ENCODE results near the gene PDCD7. TPM values are rescaled to one million over a fixed set of nuclear protein-coding genes. Genes with fewer than 3 reads are reported as not detected.

Gene PDCD7, protein sequence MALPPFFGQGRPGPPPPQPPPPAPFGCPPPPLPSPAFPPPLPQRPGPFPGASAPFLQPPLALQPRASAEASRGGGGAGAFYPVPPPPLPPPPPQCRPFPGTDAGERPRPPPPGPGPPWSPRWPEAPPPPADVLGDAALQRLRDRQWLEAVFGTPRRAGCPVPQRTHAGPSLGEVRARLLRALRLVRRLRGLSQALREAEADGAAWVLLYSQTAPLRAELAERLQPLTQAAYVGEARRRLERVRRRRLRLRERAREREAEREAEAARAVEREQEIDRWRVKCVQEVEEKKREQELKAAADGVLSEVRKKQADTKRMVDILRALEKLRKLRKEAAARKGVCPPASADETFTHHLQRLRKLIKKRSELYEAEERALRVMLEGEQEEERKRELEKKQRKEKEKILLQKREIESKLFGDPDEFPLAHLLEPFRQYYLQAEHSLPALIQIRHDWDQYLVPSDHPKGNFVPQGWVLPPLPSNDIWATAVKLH
- total RNA-seq = 15.1 and 26.1 TPM in 2 replicates

DNA sequence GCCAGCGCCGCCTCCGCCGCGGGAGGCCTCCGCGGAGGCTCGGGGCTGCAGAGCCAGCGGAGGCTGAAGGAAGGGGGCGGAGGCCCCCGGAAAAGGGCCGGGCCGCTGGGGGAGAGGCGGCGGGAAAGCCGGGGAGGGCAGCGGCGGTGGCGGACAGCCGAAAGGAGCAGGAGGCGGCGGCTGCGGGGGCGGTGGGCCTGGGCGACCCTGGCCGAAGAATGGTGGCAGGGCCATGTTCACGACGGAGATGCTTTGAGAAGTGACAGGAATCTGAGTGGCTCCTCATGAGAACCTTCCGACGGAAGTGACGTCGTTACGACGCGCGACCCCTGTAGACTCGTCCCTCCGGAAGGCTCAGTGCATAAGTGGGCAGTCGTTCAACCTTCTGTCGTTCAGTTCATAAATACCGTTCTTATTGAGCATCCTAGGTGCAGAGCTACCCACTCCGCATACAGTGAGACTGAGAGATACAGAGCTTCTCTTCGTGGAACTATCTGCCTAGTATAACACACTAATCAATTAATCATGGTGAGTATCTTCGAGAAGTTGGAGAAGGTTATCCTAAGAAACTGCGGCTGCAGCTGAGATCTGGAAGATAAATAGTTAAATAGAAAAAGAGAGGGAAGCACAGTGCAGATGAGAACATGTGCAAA, at the start of gene PDCD7:
TSS of gene PDCD7 (minus strand) at position 261 of the 653 bp plus-strand sequence. CDS start at position 234, 27 bp downstream.

DNA sequence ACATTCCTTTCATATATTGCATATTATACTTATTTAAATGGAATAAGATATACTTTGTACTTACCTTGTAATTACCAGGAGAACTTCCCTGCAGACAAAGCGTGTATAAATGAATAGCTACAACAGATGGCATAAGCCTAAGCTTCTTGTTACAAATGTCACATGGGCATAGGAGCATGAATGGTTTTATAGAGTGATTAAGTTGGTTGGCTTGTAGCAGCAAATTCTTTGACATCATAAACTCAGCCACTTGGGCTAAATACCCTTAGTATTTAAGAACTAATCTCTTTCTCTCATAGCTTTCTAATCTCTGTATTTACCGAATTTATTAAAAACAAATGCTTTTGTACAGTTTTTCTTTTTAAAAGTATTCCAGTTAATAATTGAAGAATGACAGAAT, 18.5 kb downstream of the PDCD7 start, which contains the start of gene UBAP1L:
TSS of gene UBAP1L (minus strand) at position 115 of the 400 bp plus-strand sequence. CDS start 8,985 bp downstream, outside the sequence.

DNA sequence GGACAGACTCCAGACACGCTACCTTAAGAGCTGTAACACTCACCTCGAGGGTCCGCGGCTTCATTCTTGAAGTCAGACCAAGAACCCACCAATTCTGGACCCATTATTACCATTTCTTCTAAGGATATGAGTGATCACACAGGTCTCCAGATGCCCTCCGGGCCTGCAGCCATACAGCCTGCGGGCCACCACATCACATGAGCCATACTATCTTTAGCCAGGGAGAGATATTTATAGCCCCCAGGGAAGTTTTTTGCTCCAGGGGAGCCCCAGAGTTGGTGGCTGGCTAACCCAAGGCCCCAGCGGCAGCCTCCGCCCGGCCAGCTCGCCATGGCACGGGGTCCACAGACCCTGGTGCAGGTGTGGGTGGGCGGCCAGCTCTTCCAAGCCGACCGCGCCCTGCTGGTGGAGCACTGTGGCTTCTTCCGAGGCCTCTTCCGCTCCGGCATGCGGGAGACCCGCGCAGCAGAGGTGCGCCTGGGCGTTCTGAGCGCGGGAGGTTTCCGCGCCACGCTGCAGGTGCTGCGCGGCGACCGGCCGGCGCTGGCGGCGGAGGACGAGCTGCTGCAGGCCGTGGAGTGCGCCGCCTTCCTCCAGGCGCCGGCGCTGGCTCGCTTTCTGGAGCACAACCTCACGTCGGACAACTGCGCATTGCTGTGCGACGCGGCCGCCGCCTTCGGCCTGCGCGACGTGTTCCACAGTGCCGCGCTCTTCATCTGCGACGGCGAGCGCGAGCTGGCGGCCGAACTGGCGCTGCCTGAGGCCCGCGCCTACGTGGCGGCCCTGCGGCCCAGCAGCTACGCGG, 56.9 kb downstream of the PDCD7 start, which contains the start of gene KBTBD13:
TSS of gene KBTBD13 (plus strand) at position 261 of the 805 bp plus-strand sequence. CDS start at position 331, 70 bp downstream.

DNA sequence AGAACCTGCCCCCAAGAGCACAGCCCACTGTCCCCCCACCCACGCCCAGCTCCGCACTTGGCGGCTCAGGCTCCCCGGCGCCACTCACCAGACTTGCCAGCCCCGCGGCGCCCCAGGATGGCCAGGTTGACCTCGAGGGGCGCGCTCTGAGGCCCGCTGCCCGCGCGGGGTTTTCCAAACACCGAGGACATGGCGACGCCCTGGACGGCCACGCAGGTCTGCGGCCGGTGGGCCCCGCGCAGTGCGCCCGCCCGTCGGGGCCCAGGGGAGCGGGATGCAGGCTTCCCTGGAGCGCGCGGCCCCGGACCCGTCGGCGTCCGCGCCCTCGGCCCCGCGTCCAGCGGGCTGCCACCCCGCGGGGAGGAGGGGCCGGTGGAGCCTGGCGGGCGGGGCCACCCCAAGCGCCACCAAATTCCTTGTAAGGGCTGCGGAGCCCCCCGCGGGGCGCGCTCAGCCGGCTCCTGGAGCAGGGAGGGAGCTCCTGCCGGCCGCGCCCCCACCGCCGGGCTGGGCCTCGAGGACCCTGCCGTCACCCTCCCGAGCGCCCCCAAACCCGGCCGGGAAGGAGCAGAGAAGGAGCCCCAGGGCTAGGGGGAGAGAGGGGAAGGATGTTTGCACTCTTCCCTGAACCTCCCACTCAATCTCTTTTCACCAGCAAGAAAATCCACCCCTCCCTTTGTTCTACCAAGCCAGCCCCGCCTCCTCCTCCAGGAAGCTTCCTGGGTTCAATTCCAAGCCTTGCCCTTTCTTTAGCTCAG, 65.8 kb downstream of the PDCD7 start, which contains the start of gene RASL12:
TSS of gene RASL12 (minus strand) at position 347 of the 758 bp plus-strand sequence. CDS start at position 191, 156 bp downstream.

Small RNAs within 50 kb of the gene (small RNA-seq; reads per million reads assigned to genes)
- gene AC013553.1 (ENCODE audit: low replicate concordance) = not detected

Other genes with a start within 250 kb of the PDCD7 start
- 3.5 and 7.0 TPM in 2 replicates for gene ANKDD1A, start 221.9 kb downstream of the PDCD7 start, total RNA-seq
- 98.7 and 101 TPM in 2 replicates for gene SPG21, start 143.9 kb downstream of the PDCD7 start, total RNA-seq
- 16.4 and 29.8 TPM in 2 replicates for gene MTFMT, start 104.2 kb downstream of the PDCD7 start, total RNA-seq
- gene SLC51B, start 88.4 kb downstream of the PDCD7 start, total RNA-seq = not detected in 2 replicates
- 0.22 and 1.6 TPM in 2 replicates for gene RASL12, start 65.8 kb downstream of the PDCD7 start, total RNA-seq
- not detected in 2 replicates for gene KBTBD13, start 57.1 kb downstream of the PDCD7 start, total RNA-seq
- 2.1 and 2.2 TPM in 2 replicates for gene UBAP1L, start 18.6 kb downstream of the PDCD7 start, total RNA-seq
- 34.5 and 39.8 TPM in 2 replicates for gene CLPX, start 51.5 kb upstream of the PDCD7 start, total RNA-seq
- not detected in 2 replicates for gene CILP, start 77.7 kb upstream of the PDCD7 start, total RNA-seq
- gene PARP16, start 153.1 kb upstream of the PDCD7 start, total RNA-seq = 3.0 and 5.0 TPM in 2 replicates
- gene RNU5A-1, start 162.2 kb upstream of the PDCD7 start, total RNA-seq = not detected in 2 replicates
- gene RNU5B-1, start 170.9 kb upstream of the PDCD7 start, total RNA-seq = not detected in 2 replicates
- not detected in 2 replicates for gene IGDCC3, start 244.2 kb upstream of the PDCD7 start, total RNA-seq

Measured in placental pericyte (primary cell).